Measurements from ENCODE around the gene LILRA6. TPM values are rescaled to one million over a fixed set of nuclear protein-coding genes. Genes with fewer than 3 reads are reported as not detected.

LILRA6 gene
- polyA plus RNA-seq, 3 donors, result 65.7 to 150 (median 143) TPM

- Histone ChIP-seq H3K9me3 (replicated peaks in 1 of 2; ENCODE audit: control insufficient read depth in 1 of 2, insufficient read depth in 1 of 2, low read length in 2 of 2) (no peaks in the 10 kb centered on the region), H3K9ac (ENCODE audit: insufficient read depth, low read length, poor library complexity, severe bottlenecking) (no peak overlapping the region), H3K4me3 (replicated peaks in 1 of 3; ENCODE audit: low read depth in 2 of 3, low read length in 3 of 3) (no peak overlapping the region), H3K27me3 (ENCODE audit: control insufficient read depth in 2 of 2, insufficient read depth in 2 of 2, low read length in 2 of 2) (peaks cover 0 to 13% of the 10 kb centered on the region in 2 donors), H4K20me1 (ENCODE audit: insufficient read depth, low read length) (no peaks in the 10 kb centered on the region), H3K36me3 (replicated peaks in 1 of 2; ENCODE audit: control insufficient read depth in 1 of 2, insufficient read depth in 2 of 2, low read length in 2 of 2) (peaks cover 34% of the 10 kb centered on the region in 2 donors), H3K4me1 (ENCODE audit: control insufficient read depth in 1 of 2, insufficient read depth in 2 of 2, low read length in 2 of 2) (peaks cover 20 to 33% of the 10 kb centered on the region in 2 donors), H3K27ac (ENCODE audit: low read depth in 1 of 2, low read length in 2 of 2) (no peak overlapping the region), H2AFZ (ENCODE audit: insufficient read depth, low read depth, low read length, poor library complexity, severe bottlenecking) (no peak overlapping the region), H3K4me2 (replicated peaks; ENCODE audit: extremely low read depth, low read length, poor library complexity, severe bottlenecking) (no peak overlapping the region), H3K79me2 (ENCODE audit: insufficient read depth, low read length) (no peaks in the 10 kb centered on the region)
- Mint-ChIP-seq H3K36me3 (peaks cover 33 to 49% of the 10 kb centered on the region in 2 donors), H3K9me3 (peaks cover 0 to 4% (median 3%) of the 10 kb centered on the region in 7 donors), H3K27me3 (ENCODE audit: low read depth in 3 of 3) (peaks cover 5 to 6% (median 6%) of the 10 kb centered on the region in 3 donors), H3K27ac (peak overlapping the region in 1 of 7 donors; percentile 1), H3K4me1 (peaks cover 39% of the 10 kb centered on the region), H3K4me3 (no peak overlapping the region)
- WGBS (ENCODE audit: insufficient coverage), result 100% methylated on average over 3 of the region's 5 CpGs
- intact Hi-C loops (cut with micrococcal nuclease), result loop anchor here in 1 of 2 donors (5.0 kb wide), 1 partner anchor 67 kb away; no protein-coding TSS in a partner anchor
- no peak for DNase-seq
- no peak for TF ChIP-seq CTCF (IDR thresholded peaks at IDR 0.05)
Observed at GRCh38 chr19:54233941-54234340, 8.6 kb downstream of the LILRA6 start.

DNA sequence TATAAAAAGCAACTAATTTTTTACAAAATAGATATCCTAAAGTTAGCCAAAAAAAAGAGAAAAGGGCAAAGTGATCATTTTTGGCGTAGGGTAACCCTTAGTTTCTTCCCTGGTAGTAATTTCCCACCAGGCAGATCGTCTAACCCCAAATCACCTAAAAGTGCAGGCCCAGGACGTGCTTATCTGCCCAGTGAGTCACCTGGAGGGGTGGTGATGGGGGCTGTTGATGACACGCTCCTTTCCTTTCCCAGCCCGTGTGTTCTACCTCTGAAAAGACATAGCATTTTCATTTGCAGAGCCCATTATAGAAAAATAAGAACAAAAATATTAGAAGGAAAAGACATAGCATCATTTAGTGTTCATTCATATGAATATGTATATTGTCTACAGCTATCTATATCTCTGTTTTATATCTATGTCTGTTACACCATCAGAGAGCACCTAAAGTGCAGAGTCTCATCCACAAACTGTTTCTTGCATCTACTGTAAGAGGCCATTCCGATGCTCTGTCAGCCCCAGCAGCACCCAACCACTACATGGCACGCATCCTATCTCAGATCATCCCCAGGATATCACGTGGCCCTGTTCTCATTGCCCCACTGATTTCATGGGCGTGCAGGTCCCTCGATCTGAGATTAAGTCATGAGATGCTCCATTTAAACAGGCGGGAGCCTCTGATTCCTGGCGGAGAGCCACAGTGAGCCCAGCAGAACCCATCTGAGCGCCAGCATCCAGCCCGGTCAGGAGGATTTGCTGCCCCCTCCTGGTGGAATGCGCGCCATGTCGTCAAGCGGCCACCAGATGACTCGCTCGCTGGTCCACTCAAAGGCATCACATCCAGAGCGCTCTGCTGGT lies 11.3 kb downstream of the LILRA6 start:
- peak; percentile 57 to 88 (median 83) for DNase-seq
- H3K9me3 ChIP-seq (replicated peaks in 1 of 2; ENCODE audit: control insufficient read depth in 1 of 2, insufficient read depth in 1 of 2, low read length in 2 of 2), result no peaks in the 10 kb centered on the region

More for the DNA sequence above, 11.3 kb downstream of the LILRA6 start:
- Mint-ChIP-seq H3K27me3 (ENCODE audit: low read depth in 3 of 3) (peaks cover 6 to 8% (median 7%) of the 10 kb centered on the region in 3 donors), H3K4me3 (peak overlapping the region in 1 of 2 donors; percentile 26), H3K27ac (peak overlapping the region in 5 of 7 donors; percentile 46 to 88 (median 67)), H3K9me3 (peaks cover 0 to 4% (median 0%) of the 10 kb centered on the region in 7 donors), H3K36me3 (peaks cover 10 to 28% of the 10 kb centered on the region in 2 donors), H3K4me1 (peaks cover 21% of the 10 kb centered on the region)
- 16% methylated on average over 15 of the region's 21 CpGs for WGBS (ENCODE audit: insufficient coverage)
- Histone ChIP-seq H4K20me1 (ENCODE audit: insufficient read depth, low read length) (no peaks in the 10 kb centered on the region), H3K4me2 (replicated peaks; ENCODE audit: extremely low read depth, low read length, poor library complexity, severe bottlenecking) (peak overlapping the region; percentile 22), H3K4me3 (replicated peaks in 1 of 3; ENCODE audit: low read depth in 2 of 3, low read length in 3 of 3) (no peak overlapping the region), H2AFZ (ENCODE audit: insufficient read depth, low read depth, low read length, poor library complexity, severe bottlenecking) (no peak overlapping the region), H3K9ac (ENCODE audit: insufficient read depth, low read length, poor library complexity, severe bottlenecking) (no peak overlapping the region), H3K27me3 (ENCODE audit: control insufficient read depth in 2 of 2, insufficient read depth in 2 of 2, low read length in 2 of 2) (peaks cover 0 to 13% of the 10 kb centered on the region in 2 donors), H3K27ac (ENCODE audit: low read depth in 1 of 2, low read length in 2 of 2) (no peak overlapping the region), H3K4me1 (ENCODE audit: control insufficient read depth in 1 of 2, insufficient read depth in 2 of 2, low read length in 2 of 2) (peaks cover 14 to 20% of the 10 kb centered on the region in 2 donors), H3K36me3 (replicated peaks in 1 of 2; ENCODE audit: control insufficient read depth in 1 of 2, insufficient read depth in 2 of 2, low read length in 2 of 2) (peaks cover 8 to 9% of the 10 kb centered on the region in 2 donors), H3K79me2 (ENCODE audit: insufficient read depth, low read length) (no peaks in the 10 kb centered on the region)
- intact Hi-C loops (cut with micrococcal nuclease), result loop anchor here (1.0 to 5.0 kb wide), 4 partner anchors 23 to 64 kb away; partner anchors contain the start of gene TSEN34 (in 1 of the 2)
- peak; percentile 89 for TF ChIP-seq CTCF (IDR thresholded peaks at IDR 0.05)
